NCI-H1694 (cell line): ENCODE data around the gene ABHD18.
"Not testable (repeated sequence)": the region's sequence is repeated elsewhere in the genome, so short reads cannot be mapped to it uniquely, and the experiment has no call there.

Source experiments
- DNase-seq: peaks from one replicate; lab custom pipeline; 2025; lab: John Stamatoyannopoulos, UW

ABHD18 gene

GRCh38 chr4:127965062-127965802, at the start of gene ABHD18, which contains the start of gene MFSD8:
Gene ABHD18, plus strand, starts transcription at chr4:127965406. Its CDS starts 17,550 bp downstream, at chr4:127982956.
Gene MFSD8, minus strand, starts transcription at chr4:127965173. Its CDS starts 40 bp downstream, at chr4:127965133.
- DNase-seq: peak; percentile 83

- DNase-seq: no peak
Observed at GRCh38 chr4:127916512-127916911, 48.7 kb upstream of the ABHD18 start.

GRCh38 chr4:127917151-127917550, 48.1 kb upstream of the ABHD18 start:
- DNase-seq: no peak

GRCh38 chr4:127920521-127920920, 44.7 kb upstream of the ABHD18 start:
- no peak for DNase-seq

- DNase-seq: no peak
Observed at GRCh38 chr4:127922226-127922625, 43.0 kb upstream of the ABHD18 start.

- DNase-seq: not testable (repeated sequence)
Observed at GRCh38 chr4:127925720-127926119, 39.5 kb upstream of the ABHD18 start.

- DNase-seq: no peak
Observed at GRCh38 chr4:127930175-127930574, 35.0 kb upstream of the ABHD18 start.

GRCh38 chr4:127931836-127932235, 33.4 kb upstream of the ABHD18 start:
- not testable (repeated sequence) for DNase-seq

GRCh38 chr4:127936974-127937373, 28.2 kb upstream of the ABHD18 start:
- DNase-seq: no peak

GRCh38 chr4:127957105-127957504, 8.1 kb upstream of the ABHD18 start:
- no peak for DNase-seq

GRCh38 chr4:127959794-127960193, 5.4 kb upstream of the ABHD18 start:
- DNase-seq: no peak

- not testable (repeated sequence) for DNase-seq
Observed at GRCh38 chr4:127963633-127964398, 1.4 kb upstream of the ABHD18 start.

GRCh38 chr4:127964426-127965061, 662 bp upstream of the ABHD18 start:
- DNase-seq: not testable (repeated sequence)

GRCh38 chr4:127965803-127966175, 583 bp downstream of the ABHD18 start:
- DNase-seq: peak; percentile 42

- DNase-seq: no peak
Observed at GRCh38 chr4:127967141-127967775, 2.1 kb downstream of the ABHD18 start.

GRCh38 chr4:127968586-127968985, 3.4 kb downstream of the ABHD18 start:
- no peak for DNase-seq

GRCh38 chr4:127970925-127971324, 5.7 kb downstream of the ABHD18 start:
- DNase-seq: not testable (repeated sequence)

GRCh38 chr4:127975121-127975770, 10.0 kb downstream of the ABHD18 start:
- DNase-seq: no peak

- DNase-seq: no peak
Observed at GRCh38 chr4:127978930-127979329, 13.7 kb downstream of the ABHD18 start.

GRCh38 chr4:127982445-127982844, 17.2 kb downstream of the ABHD18 start:
- DNase-seq: no peak

- no peak for DNase-seq
Observed at GRCh38 chr4:127985989-127986388, 20.8 kb downstream of the ABHD18 start.

GRCh38 chr4:127988638-127989037, 23.4 kb downstream of the ABHD18 start:
- DNase-seq: no peak
